Upper lobe of right lung (tissue), 1 donor: Measurements from ENCODE around the gene VENTX. TPM values are rescaled to one million over a fixed set of nuclear protein-coding genes. Genes with fewer than 3 reads are reported as not detected.

ENCODE experiments used
- ATAC-seq: fragments of 200-7000 bp; cut with Tn5 transposase; one replicate; pipeline ENCODE4 v1.9.1; 2020; ENCODE audit warnings: mild to moderate bottlenecking, moderate library complexity
- DNase-seq: peaks from one replicate; pipeline ENCODE4 v3.0.0-alpha.2; 2020
- H3K27ac ChIP-seq: fragments of 200-600 bp; one replicate; pipeline ENCODE4 v1.8.0; 2022
- H3K27me3 ChIP-seq: fragments of 200-600 bp; one replicate; pipeline ENCODE4 v1.8.0; 2022; ENCODE audit warnings: mild to moderate bottlenecking
- H3K36me3 ChIP-seq: fragments of 200-600 bp; one replicate; pipeline ENCODE4 v1.8.0; 2022
- H3K4me1 ChIP-seq: fragments of 200-600 bp; one replicate; pipeline ENCODE4 v1.8.0; 2022
- H3K4me3 ChIP-seq: fragments of 200-600 bp; one replicate; pipeline ENCODE4 v1.8.0; 2022; ENCODE audit warnings: mild to moderate bottlenecking
- H3K9me3 ChIP-seq: fragments of 200-600 bp; one replicate; pipeline ENCODE4 v1.8.0; 2022
- CTCF ChIP-seq: fragments of 200-600 bp; IDR thresholded peaks from one replicate; pipeline ENCODE4 v1.8.0; 2022; ENCODE audit warnings: antibody characterized with exemption
- intact Hi-C: fragments of 100-400 bp; cut with DNase I; formaldehyde crosslinking; loops from one replicate; pipeline ENCODE4 v1.11.0; 2022
- total RNA-seq: library from RNA; stranded (reverse); fragmentation: NEBNext Ultra II Directional; extraction: Animal tissue kit (Norgen Biotek cat#: 25700); gene quantifications from one replicate; pipeline ENCODE4 v1.2.1, GENCODE V29; 2021
- donor health status: DM: no; HTN: yes; CAD: no; lungs with severe emphysema.

Gene VENTX
- total RNA-seq, 1 donor from 2014 or later: 3.4 TPM

GRCh38 chr10:133196936-133197758 is 40.5 kb upstream of the VENTX start:
- ATAC-seq: no peak
- Histone ChIP-seq H3K27me3 (no peaks in the 10 kb centered on the region), H3K4me1 (no peaks in the 10 kb centered on the region), H3K4me3 (no peak overlapping the region), H3K9me3 (no peaks in the 10 kb centered on the region), H3K36me3 (no peaks in the 10 kb centered on the region), H3K27ac (no peak overlapping the region)
- DNase-seq: no peak
- TF ChIP-seq CTCF: no peak
- intact Hi-C loops: no loop called here

GRCh38 chr10:133197786-133198185 is 39.9 kb upstream of the VENTX start:
- Histone ChIP-seq H3K9me3 (no peaks in the 10 kb centered on the region), H3K4me3 (no peak overlapping the region), H3K27ac (no peak overlapping the region), H3K4me1 (no peaks in the 10 kb centered on the region), H3K27me3 (no peaks in the 10 kb centered on the region), H3K36me3 (no peaks in the 10 kb centered on the region)
- no peak for TF ChIP-seq CTCF
- DNase-seq (no peak), ATAC-seq (no peak)
- intact Hi-C loops: no loop called here

- intact Hi-C loops: no loop called here
- ATAC-seq: no peak
- DNase-seq: no peak
- Histone ChIP-seq H3K36me3 (no peaks in the 10 kb centered on the region), H3K9me3 (no peaks in the 10 kb centered on the region), H3K4me1 (no peaks in the 10 kb centered on the region), H3K4me3 (no peak overlapping the region), H3K27ac (no peak overlapping the region), H3K27me3 (no peaks in the 10 kb centered on the region)
- no peak for TF ChIP-seq CTCF
Observed at GRCh38 chr10:133198206-133198605, 39.4 kb upstream of the VENTX start.

- Histone ChIP-seq H3K36me3 (no peaks in the 10 kb centered on the region), H3K27ac (no peak overlapping the region), H3K27me3 (no peaks in the 10 kb centered on the region), H3K4me3 (no peak overlapping the region), H3K9me3 (no peaks in the 10 kb centered on the region), H3K4me1 (no peaks in the 10 kb centered on the region)
- ATAC-seq (no peak), DNase-seq (no peak)
- intact Hi-C loops: no loop called here
- no peak for TF ChIP-seq CTCF
Observed at GRCh38 chr10:133198621-133199487, 38.8 kb upstream of the VENTX start.

- DNase-seq (no peak), ATAC-seq (no peak)
- Histone ChIP-seq H3K27me3 (no peaks in the 10 kb centered on the region), H3K4me1 (no peaks in the 10 kb centered on the region), H3K4me3 (no peak overlapping the region), H3K36me3 (no peaks in the 10 kb centered on the region), H3K27ac (no peak overlapping the region), H3K9me3 (no peaks in the 10 kb centered on the region)
- TF ChIP-seq CTCF: no peak
- intact Hi-C loops: no loop called here
Observed at GRCh38 chr10:133199488-133199885, 38.2 kb upstream of the VENTX start.
